HG03378 (cell line): ENCODE data around the gene CXCR1.
"Not testable (repeated sequence)": the region's sequence is repeated elsewhere in the genome, so short reads cannot be mapped to it uniquely, and the experiment has no call there.

Experiments
- ATAC-seq: cut with Tn5 transposase; IDR thresholded peaks from one replicate; pipeline ENCODE4 v1.9.1; 2021; ENCODE audit warnings: mild to moderate bottlenecking, moderate library complexity; ENCODE audit not compliant: unreplicated experiment

CXCR1 gene

DNA sequence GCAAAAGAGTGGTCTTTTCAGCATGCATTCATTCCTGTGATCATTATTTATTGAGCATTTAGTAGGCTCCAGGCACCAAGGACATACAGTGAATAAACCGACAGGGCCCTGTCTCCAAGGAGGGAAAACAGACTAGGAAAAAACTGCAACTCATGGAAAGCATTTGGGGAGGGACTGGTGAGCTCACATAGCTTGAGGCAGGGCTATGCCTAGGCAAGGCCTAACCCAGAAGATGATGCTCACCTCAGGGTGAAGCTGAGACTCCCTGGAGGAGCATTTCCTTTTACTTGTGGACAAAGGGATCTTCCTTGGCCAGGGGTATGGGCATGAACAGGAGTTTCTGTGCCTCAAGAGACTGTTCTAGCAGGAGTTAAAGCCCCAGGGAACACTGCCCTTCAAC, 3.9 kb downstream of the CXCR1 start:
- no peak for ATAC-seq

DNA sequence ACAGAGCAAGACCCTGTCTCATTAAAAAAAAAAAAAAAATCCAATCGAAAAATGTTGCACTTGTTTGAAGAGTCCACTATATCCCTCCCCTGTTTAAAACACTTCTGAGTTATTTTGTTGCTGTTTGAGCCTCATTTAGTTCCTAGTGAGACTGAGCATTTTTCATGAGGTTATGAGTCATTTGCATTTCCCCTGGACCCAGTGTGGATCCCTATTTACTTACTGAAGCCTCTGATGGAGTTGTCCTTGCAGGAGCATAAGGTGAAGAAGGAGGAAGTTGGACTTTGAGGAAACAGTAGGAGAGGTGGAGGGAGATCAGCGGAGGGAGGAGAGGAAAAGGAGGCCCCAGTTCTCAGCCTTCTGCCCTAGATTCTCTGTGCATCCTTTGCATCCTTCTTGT, 5.1 kb downstream of the CXCR1 start:
- no peak for ATAC-seq

DNA sequence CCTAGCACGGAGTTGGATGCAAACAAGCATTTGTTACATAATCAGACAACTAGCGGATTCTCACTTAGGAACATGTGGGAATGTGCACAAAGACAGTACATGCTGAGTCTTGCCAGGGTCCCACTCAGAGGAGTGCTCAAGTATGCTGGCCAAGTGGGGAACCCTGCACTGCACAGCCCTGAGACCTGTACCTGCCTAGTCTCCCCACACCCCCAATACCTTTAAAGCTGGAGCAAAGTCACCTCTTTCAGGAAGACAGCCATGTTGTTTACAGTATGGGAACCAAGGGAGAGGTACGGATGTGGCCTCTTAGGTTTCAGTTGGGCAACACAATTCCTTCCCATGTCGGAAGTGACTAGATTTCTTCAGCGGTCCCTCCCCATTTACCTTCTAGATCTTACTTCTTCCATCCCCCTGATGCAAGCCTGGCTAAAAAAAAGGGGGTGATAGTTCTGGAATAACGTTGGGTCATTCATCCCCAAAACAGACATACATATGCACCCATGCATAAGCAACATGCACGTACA, 10.7 kb downstream of the CXCR1 start:
- no peak for ATAC-seq

DNA sequence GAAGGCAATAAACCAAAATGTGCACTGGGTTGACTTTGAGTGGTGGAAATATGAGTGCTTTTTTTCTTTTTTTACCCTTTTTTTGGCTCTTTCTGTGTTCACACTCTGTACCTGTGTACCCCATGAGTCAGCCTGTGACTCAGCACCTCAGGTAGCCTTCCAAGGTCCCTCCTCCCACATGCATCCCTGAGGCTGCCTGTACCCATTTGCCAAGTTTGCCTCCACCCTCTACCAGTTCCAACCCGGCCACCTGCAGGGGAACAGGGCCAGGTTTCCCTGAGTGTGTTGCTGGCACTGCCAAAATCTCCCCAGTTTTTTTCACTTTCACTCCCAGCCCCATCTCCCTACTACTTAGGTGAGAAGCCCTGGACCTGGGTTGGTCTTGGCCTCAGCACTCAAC, 14.0 kb downstream of the CXCR1 start:
- ATAC-seq: no peak

DNA sequence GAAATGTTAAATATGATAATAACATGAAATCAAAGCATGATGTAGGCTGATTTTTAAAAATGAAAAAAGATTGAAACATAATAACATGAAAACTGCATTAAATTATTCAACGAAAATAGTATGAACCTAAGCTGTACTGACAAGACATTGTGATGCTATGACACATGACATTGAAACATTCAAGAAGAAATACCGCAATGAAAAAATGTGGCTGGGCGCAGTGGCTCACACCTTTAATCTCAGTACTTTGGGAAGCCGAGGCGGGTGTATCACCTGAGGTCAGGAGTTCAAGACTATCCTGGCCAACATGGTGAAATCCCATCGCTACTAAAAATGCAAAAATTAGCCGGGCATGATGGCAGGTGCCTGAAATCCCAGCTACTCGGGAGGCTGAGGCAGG, 14.6 kb downstream of the CXCR1 start:
- no peak for ATAC-seq

DNA sequence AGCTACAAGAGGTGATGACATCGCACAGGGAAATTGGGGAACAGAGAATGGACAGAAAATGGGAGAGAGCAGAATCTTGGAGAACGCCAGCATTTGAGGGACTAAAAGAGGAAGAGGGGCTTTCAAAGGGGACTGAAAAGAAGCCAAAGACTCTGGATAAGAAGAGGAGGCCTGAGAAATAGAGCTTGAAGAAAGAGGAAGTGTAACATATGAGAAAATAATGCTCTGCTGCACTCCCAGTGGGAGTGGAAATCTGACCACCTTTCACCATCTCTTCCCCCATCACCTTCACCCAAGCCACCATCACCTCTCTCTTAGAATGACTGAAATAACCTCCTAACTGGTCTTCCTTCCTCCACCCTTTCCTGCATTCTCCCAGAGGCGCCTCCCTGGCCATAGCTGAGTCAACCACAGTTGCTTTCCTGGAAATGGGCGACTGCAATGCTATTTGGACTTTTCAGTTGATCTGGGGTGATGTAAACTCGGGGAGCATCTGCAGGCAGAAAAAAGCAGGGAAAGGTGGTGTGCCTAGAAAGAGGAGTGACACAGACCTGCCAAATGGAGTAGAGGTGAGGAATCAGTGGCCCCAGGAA, 16.8 kb downstream of the CXCR1 start:
- ATAC-seq: no peak

DNA sequence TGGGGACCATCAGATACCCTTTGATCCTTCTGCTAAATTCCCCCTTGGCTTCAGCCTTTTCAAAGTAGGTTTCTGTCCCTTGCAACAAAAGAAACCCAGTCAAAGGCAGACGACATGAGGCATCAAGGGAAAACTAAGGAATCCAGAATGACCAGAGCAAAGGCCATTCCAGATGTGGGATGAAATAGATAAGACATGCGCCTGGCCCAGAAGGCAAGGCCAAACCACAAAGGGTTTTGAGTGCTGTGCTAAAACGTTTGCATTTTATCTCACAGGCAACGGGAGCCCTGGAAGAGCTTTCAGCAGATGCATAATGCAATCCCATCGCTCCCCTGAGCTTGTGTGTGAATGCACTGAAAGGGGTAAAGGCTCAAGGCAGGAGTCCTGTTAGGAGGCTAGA, 17.7 kb downstream of the CXCR1 start:
- no peak for ATAC-seq

DNA sequence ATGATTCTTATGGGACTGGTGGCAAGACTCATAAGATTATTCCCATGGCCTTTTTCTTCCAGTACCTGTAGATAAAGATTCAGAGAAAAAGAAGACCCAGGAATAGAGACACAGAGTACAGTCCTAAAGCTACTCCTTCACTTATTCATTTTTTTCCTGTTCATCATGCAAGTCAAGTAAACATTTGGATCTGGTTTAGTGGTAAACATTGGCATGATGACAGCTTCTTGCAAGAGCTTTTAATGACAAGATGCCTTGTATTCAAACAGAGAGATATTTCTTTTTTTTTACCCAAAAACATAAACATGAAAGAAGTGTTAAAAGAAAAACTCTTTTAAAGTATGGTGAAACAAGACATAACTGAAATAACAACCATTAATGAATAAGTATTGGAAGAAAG, 20.7 kb downstream of the CXCR1 start:
- ATAC-seq: no peak

DNA sequence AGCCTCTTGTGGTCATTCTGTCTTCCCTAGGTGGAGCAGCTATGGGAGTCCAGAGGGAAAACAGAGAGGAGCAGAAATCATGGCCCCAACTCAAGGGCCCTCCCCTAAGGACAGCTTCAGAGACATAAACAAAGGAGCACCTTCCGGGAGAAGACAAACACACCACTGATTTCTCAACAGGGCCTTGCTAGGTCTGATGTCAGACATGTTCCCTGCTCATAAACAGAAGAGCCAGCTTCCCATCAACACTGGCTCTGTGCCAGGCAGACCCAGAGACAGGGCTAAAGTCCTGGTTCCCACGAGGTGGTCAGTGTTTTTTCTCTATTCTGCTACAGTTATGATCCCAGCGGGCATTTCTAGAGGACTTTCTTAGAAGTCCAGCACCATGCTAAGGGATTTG, 21.6 kb downstream of the CXCR1 start:
- no peak for ATAC-seq

DNA sequence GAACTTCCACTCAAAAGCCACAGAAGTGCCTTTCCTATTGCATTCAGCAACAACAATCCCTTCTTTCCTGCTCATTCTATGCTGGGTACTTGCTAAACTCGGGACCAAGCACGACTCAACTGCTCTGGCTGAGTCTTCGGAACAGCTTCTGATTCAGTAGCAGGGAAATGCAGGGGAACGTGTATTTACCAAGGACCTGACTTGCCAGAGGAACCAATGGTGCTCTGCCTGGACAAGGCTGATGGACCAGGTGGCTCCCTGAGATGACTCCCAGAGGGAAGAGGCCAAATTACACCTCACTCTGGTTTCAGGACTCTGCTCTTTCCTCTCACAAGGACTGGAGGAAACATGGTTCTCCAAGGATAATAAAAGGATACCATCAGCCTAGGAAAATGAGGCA, 28.7 kb downstream of the CXCR1 start:
- no peak for ATAC-seq

DNA sequence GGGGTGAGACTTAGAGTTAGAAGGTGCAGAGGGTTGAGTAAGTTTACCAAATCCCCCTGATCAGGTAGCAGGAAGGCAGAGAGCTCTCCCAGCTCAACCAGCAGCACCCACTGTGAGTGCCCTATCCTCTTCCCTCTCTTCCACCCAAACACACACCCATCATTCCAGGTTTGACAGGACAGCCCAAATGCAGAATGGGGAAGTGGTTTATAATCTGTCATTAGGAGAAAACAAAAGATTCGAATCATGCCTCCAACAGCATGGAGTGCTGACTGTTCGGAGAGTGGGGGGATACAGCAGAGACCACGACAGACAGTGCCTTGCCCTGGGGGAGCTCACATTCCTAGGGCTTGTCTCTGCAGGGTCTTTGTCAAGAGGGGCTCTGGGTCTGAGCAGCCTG, 29.2 kb downstream of the CXCR1 start:
- ATAC-seq: no peak

DNA sequence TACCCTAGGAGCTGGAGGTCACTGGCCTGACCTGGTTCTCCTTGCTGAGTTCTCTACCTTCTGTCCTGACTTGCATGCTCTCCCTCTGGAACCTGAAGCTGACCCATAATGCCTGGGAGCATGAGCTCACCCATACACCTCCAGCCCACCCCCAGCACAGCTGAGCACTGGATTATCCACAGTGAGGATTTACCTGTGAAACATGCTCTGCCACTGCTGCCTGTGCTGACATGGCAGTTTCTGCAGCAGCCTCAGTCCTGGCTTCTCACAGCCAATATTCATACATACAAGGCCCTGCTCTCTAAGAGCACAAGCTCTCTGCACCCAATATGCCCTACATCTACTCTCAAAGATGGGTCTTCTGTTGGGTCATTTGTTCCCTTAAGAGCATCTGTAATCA, 35.9 kb downstream of the CXCR1 start:
- ATAC-seq: no peak

DNA sequence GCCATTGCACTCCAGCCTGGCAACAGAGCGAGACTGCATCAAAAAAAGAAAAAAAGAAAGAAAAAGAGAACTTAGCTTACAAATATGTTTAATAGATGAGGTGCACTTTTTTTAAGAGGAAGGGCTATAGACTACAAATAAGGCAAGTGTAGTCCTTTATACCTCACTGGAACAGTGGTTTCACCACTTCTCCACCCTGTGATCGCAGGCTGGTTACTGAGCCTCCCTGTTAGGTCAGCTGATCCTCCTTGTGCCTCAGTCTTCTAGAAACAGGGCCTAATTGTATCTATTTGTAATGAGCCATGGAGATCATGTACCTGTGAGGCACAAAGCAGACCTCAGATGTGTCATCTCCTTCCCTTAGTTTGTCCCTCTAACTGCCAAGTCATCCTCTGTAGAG, 36.4 kb downstream of the CXCR1 start:
- ATAC-seq: no peak

DNA sequence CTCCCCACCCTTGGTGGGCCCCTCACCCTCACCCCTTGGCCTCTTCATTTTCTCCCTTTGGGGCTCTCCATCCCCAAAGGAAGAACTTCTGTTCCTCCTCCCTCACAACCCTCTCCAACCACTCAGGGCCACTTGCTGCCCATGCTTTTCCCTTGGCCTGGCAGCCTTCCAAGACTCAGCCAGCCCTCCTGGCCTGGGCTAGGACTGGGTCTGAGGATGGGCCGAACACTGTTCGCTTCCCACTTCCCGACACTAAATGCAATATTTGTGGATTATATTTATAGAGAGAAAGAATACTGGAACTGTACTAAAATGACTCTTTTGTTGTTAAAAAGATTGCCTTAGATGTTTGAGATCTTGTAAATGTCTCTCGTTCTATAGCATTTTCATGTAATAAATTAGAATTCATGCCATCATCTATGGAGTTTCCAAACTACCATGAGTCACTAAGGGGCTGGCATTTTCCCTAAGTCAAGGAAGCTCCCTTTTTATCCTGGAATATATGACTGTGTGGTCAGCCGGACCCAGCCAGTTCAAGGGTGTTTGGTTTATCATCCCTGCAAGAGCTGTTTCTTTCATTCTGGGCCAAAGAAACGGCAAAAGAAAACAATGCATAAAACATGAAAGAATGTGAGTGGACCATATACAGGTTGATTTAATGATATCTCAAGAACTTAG, 37.2 kb downstream of the CXCR1 start:
- no peak for ATAC-seq

DNA sequence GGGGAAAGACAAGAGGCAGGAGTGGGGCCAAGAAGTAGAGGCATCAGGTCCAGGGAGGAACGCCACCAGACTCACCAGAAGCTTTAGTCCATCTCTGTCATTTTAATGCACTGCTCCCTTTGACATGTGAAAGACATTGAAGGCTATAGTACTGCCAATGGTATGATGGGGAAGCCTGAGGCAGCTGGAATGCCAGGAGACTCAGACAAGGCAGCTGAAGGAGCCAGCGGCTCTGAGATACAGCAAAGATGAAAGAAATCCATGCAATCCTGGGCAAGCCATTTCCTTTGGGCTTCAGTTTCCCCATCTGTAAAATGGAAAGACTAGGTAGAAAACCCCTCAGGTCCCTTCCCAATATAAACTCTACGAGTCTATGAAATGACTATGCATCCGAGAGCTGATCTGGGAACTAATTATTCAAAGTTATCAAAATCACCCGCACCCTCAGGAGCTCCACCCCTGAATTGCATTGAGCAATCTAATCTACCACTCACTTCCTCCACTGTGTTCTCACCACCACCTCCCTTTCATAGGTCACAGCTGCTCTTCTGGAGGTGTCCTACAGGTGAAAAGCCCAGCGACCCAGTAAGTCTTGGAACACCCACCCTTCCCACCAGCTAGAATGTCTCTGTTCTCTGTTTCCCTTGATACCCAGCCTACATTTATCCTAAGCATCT, 37.8 kb downstream of the CXCR1 start:
- no peak for ATAC-seq

DNA sequence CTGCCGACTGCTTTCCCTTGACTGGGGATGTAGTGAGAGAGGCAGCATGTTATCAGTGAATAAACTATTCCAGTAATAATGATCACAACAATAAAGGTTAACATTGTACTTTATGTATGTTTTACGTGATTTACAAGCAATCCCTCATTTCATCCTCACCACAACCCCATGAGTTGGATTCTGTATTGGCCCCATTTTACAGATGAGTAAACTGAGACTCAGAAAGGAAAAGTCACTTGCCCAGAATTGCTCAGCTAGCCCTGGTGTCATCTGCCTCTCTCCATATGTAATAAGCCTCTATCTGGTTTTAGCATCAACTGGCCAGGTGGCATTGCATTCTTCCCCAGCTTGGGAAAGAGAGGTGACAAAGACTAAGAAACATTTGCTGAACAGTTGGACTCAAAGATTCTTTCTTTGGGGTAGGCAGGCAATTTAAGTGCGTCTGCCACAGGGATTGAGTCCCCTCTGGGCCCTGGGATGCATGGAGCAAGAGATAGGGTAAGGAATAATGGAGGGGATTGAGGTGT, 38.8 kb downstream of the CXCR1 start:
- no peak for ATAC-seq

DNA sequence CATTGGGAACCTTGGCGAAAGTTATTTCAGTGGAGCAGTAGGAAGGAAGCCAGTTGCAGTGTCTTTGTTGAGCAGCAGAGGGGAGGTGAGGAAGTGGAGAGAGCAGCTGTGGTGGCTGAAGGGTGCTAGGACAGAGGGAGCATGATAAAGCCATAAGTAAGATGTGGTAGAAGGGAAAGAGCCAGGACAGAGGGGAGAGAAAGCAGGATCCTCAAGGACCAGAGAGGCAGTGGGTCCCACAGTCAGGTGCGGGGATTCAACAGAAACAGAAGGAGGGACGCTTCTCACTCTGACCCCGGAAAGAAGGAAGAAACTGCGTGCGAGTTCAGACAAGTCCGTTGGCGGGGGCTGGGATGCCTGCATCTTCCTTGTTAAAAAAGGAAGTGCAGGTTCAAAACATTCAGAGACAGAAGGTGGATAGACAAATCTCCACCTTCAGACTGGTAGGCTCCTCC, 41.1 kb downstream of the CXCR1 start, which contains the start of gene CXCR2:
TSS of gene CXCR2 (plus strand) at position 403 of the 455 bp plus-strand sequence. CDS start 8,774 bp downstream, outside the sequence.
- ATAC-seq: no peak

DNA sequence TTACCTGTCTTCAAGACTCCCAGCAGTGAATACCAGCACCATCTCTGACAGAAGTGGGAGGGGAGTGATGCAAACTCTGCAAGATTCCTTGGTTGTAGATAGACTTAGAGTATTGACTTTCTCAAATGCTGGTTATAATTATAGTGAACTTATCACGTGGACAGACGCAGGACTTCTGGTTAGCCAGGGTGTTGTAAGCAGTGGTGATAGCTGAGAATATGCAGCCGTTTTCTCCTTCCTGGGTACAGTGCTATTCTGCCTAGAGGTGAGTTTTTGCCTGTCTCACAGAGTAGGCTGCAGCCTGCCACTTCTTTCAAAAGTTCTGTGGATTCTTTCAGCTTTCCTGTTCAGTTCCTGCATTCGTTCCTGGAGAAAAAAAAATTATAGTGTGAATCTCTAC, 41.7 kb downstream of the CXCR1 start:
- ATAC-seq: no peak

DNA sequence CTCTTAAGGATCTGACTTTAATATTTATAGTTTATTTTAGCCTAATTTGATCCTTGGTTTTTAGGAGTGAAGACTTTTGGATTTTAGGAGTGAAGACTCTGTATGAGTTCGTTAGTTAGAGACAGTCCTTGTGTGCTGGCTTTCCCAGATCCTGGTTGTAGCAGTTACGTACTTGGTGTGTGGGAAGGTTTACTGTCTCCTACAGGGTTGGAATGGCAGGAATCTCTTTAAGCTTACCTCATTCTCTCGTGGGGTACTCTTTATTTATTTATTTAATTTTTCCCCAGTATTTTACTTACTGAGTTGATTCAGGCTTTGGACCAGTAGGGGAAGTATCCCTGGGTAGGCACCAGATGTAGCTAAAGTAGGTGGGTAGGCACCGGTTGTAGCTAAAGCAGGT, 42.8 kb downstream of the CXCR1 start:
- ATAC-seq: no peak

DNA sequence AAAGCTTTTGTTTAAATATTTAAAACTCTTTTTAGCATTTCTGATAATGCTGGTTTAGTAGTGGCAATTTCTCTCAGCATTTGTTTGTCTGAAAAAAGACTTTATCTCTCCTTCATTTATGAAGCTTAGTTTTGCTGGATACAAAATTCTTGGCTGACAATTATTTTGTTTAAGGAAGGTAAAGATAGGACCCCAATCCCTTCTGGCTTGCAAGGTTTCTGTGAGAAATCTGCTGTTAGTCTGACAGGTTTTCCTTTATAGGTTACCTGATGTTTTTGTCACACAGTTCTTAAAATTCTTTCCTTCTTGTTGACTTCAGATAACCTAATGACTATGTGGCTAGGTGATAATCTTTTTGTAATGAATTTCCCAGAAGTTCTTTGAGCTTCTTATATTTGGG, 44.5 kb downstream of the CXCR1 start:
- not testable (repeated sequence) for ATAC-seq

DNA sequence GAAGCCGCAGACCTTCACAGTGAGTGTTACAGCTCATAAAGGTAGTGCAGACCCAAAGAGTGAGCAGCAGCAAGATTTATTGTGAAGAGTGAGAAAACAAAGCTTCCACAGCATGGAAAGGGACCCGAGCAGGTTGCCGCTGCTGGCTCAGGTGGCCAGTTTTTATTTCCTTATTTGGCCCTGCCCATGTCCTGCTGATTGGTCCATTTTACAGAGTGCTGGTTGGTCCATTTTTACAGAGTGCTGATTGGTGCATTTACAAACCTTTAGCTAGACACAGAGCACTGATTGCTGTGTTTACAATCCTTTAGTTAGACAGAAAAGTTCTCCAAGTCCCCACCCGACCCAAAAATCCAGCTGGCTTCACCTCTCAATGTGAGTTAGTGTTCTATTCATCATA, 45.0 kb downstream of the CXCR1 start:
- ATAC-seq: not testable (repeated sequence)
